GM19099 (cell line): ENCODE results near the gene MICAL3.

Experiments used
- POLR2A ChIP-seq: IDR thresholded peaks from 3 replicates; pipeline ENCODE4 v1.6.1; 2011; ENCODE audit warnings: low read depth; ENCODE audit not compliant: insufficient read length; ENCODE audit errors: extremely low read depth

Gene MICAL3

DNA sequence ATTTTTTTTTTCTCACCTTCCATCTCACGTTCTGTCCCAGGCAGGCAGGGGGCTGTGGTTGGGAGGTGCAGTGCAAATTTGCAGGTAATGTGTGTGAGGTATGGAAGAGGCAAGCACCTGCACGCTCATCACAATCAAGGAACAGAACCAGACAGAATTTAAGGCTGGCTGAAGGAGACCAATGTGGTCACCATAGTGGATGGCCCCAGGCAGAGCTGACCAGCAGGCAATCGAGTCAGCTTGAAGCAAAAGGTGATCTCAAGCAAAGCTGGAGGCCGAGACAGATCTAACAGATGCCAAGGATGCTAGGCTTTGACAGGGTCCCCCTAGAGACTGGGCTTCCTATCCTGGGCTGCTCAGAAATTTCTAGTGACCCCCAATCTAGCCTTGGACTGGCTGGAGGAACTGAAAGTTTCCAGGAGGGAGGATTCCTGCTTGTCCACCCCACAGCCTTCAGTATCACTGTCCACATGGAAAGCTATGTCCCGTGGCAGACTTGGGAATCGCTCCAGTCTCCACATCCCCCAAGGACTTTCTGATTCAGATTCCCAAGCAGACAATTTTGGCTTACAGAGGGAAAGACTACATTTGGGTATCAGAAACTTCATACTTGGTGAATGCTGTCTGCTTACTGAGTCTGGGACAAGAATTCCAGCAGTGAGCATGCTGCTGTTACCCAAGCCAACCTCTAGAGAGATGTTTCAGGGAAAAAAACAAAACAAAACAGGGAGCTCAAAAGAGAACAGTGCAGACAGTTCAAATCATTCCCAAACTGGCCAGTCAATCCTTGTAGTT lies 9.0 kb upstream of the MICAL3 start:
- no peak for TF ChIP-seq POLR2A

DNA sequence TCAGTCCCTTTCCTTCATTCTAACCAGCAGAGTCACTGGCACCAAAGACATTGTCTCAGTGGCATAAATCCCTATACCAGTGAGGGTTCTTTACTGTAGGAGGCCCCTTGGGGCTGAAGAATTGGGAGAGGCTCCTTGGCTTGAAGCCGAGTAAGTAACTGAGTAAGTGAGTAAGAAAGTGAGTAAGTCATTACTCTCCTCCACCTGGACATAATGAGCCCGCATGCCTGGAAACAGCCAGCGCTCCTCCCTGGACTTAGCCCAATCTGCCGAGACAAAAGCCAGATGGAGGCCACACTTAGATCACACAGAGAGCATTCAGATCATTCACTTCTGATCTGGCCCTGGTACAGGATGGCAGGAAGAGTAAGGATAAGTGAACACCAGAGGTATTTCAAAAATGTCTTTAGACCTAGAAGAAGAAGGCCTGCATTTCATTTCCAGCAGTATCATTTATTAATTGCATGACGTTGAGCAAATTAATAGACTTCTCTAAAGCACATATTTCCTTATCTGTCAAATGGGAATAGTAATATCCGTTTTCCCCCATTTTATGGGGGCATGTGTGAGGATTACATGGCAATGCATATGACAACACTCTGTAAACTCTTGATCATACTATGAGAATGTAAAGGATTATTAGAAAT lies 8.2 kb upstream of the MICAL3 start:
- no peak for TF ChIP-seq POLR2A

DNA sequence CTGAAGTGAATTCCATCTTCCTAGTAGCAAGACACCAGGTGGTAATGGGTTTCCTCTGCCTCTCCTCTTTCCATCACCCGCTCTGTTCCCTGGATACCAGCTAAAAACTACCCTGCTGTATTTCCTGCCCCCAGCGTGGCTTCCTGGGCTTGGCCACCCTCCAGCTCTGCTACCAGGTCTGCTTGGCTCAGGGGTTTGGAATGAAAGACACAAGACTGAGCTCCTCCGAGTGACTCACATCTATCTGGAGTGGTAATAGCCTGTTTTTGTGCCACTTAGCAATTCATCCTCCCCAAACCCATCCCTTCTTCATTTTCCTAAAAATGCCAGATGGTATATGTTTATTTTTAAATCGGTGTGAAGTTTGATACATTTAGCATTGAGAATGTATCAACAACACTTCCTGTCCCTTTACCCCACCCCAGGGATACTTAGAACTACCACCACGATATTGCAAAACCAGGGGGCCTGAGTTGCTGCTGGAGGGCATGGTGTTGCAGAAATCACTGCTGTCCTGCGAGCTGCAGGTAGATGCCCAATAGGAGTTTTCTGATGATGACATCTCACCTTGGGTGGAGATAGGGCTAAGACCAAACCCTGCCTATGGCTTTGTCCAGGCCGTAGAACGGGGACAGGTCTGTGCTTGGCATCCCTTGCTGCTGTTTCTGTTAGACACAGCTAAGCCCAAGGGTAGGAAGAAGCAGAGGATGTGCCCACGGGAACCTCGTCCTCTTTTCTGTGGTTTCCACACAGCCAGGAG lies 7.5 kb upstream of the MICAL3 start:
- TF ChIP-seq POLR2A = no peak

DNA sequence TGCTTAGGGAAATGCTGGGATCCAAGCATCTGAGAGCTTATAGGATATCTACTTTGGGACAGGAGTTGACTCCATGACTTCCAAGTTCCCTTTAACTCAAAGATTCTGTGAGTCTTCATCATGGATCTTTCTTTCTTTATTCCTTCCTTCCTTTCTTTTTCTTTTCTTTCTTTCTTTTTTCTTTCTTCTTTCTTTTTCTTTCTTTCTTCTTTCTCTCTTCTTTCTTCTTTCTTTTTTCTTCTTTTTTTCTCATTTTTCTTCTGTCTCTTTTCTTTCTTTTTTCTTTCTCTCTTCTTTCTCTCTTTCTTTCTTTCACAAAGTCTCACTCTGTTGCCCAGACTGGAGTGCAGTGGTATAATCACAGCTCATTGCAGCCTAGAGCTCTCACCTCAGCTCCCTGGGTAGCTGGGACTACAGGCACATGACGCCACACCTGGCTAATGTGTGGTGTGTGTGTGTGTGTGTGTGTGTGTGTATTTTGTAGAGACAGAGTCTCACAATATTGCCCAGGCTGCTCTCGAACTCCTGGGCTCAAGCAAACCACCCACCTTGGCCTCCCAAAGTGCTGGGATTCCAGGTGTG lies 5.4 kb upstream of the MICAL3 start:
- no peak for TF ChIP-seq POLR2A

DNA sequence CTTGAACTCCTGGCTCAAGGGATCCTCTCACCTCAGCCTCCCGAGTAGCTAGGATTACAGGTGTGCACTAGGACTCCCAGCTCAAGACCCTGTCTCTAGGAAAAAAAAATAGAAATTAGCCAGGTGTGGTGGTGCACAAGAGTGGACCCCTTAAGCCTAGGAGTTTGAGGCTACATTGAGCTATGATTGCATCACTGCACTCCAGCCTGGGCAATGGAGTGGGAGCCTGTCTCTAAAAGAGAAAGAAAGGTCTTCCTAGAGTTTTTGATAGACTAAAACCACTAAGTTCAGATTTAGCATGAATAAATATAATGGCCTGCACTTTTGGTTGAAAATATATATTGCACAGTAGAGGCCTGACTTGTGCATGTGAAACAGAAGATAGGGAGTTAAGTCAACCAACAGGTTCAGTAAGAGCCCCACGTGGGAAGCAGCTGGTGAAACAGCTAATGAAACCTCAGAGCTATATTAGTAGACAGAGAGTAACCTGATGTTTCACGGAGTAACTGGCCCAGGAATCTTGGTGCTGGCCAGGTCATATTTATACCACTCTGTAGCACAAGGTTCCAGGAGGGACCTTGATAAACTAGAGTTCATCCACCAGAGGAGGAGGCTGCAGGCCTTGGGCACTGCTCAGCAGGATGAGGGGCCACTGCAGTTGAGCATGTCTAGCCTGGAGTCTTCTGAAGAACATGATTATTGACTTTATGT lies 4.6 kb upstream of the MICAL3 start:
- TF ChIP-seq POLR2A = no peak

DNA sequence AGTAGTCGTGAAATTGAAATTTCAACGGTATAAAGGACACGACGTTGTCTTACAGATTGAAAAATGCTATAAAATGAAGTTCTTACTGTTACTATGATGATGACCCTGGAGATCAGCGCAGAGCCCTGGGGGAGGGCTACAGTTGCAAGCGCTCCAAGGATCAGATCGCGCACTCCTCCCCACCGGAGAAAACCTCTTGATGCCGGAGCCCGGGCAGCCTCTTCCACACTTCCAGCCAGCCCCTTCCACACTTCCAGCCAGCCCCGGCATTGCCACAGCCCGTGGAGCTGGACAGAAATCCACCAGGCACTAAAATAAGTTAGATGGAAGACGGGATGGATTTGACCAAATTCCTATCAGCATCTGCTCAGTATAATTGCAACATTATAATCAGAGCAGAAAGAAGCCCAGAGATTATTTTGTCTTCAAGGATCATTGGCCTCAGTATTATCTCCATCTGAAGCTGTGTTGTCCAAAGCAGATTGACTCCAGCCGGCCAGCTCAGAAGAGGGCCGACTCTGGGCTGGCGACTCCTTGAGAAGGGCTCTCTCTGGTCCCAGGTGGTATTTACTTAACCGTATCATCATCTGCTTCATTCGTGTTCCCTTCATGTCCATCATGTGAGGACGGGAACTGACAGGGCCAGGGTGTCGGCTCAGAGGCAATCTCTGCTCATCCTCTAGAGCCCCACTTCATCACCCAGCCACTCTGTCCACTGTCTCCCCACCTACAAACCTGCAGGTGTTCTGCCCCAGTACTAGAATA lies 777 bp upstream of the MICAL3 start:
- no peak for TF ChIP-seq POLR2A

DNA sequence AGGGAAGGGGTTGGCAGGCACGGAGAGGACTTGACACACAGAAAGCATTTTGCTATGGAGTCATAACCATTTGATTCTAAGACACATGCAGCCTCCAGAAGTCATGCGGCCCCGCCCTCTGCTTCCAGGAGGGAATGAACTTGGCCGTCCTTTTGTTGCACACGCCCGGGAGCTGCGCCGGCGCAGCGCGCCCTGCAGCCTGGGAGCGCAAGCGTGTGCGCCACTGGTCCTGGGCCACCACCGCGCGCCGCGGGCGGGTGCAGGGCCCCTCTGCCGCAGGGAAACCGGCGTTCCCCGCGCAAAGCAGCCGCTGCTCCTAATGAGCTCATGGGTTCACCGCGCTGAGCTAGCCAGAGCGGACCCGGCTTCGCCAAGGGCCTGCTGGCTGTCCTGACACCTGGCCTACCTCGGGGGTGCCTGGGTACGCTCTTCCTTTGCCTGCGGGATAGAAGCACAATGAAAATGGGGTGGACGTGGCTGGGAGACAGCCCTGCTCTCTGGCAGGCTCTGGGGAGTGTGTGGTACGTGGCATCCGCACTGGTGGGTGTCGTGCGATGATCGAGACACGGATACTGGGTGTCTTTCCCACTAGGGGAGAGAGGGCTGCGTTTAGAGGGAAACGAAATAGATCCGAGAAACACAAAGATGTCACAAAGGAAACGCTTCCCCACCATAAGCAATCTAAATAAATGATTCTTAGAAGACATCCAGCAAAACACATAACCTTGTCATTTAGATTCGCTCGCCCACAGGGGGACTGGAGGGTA lies 669 bp downstream of the MICAL3 start:
- no peak for TF ChIP-seq POLR2A

DNA sequence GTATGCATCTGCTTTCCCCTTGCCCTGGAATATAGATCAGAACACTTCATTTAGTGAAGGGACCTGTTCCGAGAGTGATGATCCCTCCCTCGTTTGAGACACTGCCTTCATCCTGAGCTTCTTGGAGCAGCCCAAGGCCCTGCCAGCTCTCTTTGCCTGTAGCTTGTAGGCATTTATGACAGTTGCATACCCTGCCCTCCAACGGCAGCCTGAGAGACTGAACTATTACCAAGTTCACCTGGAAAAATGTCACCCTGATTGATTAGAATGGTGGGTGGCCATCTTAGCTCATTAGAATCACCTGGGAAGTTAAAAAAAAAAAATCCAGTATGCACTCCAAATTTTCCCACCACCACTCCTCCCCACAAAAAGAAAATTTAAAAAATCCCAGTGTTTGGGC lies 1.5 kb downstream of the MICAL3 start:
- no peak for TF ChIP-seq POLR2A

DNA sequence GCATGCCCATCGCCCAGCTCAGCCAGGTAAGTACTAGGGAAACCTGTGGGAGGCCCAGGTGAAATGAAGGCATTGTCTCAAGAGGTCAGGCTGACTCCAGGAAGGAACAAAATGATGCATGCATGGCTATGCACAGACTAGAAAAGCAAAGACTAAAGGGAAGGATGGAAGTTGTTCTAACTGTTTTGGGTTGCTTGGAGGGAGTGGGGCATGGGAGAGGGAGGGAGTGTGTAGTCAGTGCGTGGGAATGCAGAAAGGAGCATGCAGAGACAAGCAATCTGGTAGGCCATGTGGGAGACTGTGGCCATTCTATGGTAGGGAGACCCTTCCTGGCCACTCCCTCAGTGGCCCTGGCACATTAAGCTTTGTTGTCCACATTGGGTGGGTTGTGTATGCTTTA lies 2.9 kb downstream of the MICAL3 start:
- TF ChIP-seq POLR2A = no peak

DNA sequence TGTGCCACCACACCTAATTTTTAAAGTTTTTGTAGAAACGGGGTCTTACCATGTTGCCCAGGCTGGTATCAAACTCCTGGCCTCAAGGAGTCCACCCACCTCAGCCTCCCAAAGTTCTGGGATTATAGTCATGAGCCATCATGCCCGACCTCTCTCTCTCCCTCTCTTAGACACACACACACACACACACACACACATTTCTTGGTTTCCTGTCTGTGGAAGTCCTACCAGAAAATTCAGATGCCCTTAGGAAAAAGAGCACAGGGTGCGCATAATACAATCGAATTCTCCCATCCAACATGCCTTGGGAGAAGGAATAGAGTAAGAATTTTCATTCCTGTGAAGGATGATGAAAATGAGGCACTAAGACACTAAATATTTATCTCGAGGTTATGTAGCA lies 10.4 kb downstream of the MICAL3 start:
- TF ChIP-seq POLR2A = no peak

DNA sequence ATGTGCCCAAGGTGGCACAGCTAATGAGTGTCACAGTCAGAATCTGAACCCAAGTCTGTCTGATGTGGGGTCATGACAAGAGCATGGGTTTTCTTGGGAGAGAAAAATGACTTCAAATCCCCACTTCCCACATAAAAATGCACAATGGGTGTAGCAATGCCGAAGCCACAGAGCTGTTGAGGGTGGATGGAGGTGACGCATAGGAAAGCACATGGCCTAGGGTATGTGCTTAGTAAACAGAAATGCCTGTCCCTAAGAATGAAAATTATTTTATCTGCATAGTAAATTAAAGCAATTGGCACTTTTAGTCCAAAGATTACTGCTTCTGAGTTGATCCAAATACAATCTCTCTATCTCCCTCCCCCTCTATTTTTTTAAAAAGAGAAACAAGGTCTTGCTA lies 10.9 kb downstream of the MICAL3 start:
- no peak for TF ChIP-seq POLR2A

DNA sequence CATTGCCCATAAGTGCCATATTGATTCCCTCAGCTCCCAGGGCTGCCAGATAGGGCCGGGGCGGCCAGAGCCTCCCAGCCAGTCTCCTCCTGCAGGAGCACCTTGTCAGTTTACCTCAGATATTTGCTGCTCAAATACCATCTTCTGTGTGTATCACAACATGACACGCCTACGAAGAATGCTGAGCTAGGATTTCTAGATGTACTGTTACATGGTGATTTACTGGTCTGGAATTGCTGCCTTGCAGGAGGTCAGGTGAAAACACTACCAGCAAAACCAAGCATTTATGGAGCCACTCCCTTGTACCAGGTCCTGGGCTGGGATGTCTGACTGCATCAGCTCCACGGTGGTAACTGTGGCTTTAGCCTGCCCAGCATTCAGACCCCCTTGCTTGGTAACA lies 11.8 kb downstream of the MICAL3 start:
- no peak for TF ChIP-seq POLR2A

DNA sequence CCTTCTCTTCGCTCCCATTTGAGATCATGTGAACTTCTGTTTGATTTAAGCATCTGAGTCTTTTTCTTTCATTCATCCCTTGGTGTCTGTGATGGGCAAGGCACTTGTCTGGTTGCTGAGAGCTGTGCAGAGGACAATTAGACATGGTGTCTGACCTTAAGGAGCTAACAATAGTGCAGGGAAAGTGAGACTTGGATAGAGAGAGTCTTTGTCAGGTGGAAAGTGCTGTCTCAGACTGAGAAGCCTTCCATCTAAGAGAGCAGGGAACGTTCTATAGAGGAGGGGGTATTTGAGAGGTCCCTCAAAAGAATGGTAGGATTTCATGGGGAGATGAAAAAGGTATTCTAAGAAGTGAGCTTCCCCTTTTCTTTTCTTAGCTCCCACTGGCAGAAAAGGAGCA lies 14.1 kb downstream of the MICAL3 start:
- TF ChIP-seq POLR2A = no peak
